Left lobe of liver (tissue), 2 donors: ENCODE data around the gene KLHL30. TPM values are rescaled to one million over a fixed set of nuclear protein-coding genes. Genes with fewer than 3 reads are reported as not detected.
A peak's percentile ranks its signal among the peaks of the same experiment; 100 is the strongest.

Experiments
- ATAC-seq: fragments of 200-7000 bp; cut with Tn5 transposase; one replicate; pipeline ENCODE4 v1.9.1; 2020; ENCODE audit warnings: mild to moderate bottlenecking, moderate library complexity
- DNase-seq: peaks from one replicate; pipeline ENCODE4 v3.0.0-alpha.2; 2020; ENCODE audit warnings: low spot score
- total RNA-seq: library from RNA; stranded (reverse); gene quantifications from one replicate; pipeline ENCODE4 v1.2.1, GENCODE V29; 2021
- donor health status: DM: no; HTN: no; CAD: no; lungs with moderate emphysema.
- donor health status: DM: no; HTN: yes; CAD: no.

The KLHL30 gene
- total RNA-seq, 1 donor from 2014 or later: 0.10 TPM

DNA sequence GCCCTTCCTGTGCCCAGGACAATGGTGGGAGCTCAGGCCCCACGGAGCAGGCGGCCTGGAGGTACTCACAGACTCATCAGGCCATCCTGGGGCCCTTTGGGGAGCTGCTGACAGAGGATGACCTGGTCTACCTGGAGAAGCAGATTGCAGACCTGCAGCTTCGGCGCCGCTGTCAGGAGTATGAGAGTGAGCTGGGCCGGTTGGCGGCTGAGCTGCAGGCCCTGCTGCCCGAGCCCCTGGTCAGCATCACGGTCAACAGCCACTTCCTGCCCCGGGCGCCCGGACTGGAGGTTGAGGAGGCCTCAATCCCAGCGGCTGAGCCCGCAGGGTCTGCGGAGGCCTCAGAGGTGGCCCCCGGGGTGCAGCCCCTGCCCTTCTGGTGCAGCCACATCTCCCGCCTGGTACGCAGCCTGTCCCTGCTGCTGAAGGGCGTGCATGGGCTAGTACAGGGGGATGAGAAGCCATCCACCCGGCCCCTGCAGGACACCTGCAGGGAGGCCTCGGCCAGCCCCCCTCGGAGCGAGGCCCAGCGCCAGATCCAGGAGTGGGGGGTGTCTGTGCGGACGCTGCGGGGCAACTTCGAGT is 8.3 kb upstream of the KLHL30 start:
- DNase-seq (no peak), ATAC-seq (no peak)

DNA sequence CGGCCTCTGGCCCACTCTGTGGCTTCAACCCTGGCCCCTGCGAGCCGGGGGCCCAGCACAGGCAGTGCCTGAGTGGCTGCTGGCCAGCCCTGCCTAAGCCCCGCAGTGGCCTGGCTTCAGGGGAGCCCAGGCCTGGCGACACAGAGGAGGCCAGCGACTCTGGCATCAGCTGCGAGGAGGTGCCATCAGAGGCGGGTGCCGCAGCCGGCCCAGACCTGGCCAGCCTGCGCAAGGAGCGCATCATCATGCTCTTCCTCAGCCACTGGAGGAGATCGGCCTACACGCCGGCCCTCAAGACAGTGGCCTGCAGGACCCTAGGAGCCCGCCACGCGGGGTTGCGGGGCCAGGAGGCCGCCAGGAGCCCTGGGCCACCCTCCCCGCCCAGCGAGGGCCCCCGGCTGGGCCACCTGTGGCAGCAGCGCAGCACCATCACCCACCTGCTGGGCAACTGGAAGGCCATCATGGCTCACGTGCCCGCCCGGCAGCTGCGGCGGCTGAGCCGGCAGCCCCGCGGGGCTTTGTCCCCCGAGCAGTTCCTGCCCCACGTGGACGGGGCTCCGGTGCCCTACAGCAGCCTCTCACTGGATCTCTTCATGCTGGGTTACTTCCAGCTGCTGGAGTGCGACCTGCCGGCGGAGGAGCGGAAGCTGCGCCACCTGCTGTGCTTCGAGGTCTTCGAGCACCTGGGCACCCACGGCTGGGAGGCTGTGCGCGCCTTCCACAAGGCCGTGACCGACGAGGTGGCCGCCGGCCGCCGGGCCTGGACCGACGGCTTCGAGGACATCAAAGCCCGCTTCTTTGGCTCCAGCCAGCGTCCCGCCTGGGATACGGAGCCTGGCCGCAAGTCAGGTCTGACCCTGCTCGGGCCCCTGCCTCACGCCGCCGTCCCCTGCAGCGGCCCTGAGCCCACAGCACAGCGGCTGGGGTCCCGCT is 7.5 kb upstream of the KLHL30 start:
- ATAC-seq (no peak), DNase-seq (no peak)

DNA sequence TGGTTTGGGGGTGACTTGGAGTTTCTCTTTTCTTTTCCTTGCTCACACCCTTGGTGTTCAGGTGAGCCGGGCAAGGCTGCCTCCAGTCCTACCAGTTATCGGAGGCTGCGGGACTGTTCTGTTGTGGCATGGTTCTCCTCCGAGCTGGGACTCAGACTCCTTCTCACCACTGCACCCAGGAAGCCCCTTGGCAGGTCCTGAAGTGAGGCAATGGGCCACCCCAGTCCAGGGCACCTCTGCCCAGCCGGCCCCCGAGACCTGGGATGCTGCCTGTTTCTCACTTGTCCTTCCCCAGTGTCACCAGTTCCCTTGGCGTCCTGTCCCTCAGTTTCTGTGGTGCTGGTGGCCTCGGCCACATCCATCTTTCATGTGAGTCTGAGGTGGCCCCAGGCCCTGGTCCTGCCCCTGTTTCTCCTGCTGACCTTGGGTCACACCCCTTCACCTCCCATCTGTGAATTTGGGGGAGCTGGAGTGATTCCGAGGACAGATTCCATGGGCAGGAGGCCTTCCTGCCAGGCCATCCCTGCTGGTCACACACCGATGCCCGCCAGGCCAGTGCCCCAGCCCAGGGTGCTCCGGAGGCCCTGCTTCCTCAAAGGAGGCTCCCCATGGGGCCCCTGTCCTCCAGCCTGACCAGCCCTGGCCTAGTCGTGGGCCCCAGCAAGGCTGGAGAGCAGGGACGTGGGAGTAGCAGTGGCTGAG is 6.6 kb upstream of the KLHL30 start:
- ATAC-seq (no peak), DNase-seq (no peak)

DNA sequence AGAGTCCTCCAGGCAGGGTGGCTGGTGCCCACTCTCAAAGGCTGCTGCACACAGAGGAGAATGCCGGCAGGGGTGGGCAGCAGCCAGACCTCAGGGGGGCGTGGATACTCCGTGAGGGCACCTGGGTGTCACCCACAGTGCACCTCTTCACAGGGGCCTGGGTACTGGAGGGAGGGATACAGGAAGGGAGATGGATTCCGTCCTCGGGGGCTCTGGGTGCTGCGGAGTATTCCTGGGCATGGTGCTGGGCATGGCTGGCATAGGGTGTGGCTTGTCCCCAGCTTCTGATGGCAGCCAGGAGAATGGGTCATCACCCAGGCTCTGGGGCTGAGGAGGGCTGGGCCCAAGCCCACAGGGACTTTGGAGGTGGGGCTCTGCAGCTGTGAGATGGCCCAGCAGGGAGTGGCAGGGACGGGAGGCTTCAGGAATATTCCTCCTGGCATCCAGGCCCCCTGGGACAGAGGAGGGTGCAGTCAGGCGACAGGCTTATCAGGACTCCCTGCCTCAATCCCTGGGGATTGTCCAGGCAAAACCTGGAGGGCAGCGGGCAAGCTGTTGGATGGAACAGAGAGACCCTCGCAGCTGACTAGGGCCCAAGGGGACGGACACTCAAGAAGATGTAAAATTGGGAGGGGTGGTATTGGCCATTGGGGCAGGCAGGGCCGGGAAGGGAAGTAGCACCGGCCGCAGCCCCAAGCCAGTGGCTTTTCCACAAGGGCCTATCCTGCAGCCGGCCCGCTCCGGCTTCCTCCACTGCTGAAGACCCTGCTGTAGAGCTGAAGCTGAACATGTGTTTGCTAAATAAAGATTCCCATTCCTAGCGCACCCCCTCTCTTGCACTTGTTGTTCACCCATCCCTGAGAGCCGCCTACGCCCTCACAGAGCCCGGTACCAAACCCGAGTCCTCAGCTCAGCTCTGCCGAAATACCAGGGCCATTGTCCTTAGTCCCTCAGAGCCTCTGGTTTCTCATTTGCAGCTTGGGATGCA is 5.7 kb upstream of the KLHL30 start:
- ATAC-seq: no peak
- DNase-seq: no peak

DNA sequence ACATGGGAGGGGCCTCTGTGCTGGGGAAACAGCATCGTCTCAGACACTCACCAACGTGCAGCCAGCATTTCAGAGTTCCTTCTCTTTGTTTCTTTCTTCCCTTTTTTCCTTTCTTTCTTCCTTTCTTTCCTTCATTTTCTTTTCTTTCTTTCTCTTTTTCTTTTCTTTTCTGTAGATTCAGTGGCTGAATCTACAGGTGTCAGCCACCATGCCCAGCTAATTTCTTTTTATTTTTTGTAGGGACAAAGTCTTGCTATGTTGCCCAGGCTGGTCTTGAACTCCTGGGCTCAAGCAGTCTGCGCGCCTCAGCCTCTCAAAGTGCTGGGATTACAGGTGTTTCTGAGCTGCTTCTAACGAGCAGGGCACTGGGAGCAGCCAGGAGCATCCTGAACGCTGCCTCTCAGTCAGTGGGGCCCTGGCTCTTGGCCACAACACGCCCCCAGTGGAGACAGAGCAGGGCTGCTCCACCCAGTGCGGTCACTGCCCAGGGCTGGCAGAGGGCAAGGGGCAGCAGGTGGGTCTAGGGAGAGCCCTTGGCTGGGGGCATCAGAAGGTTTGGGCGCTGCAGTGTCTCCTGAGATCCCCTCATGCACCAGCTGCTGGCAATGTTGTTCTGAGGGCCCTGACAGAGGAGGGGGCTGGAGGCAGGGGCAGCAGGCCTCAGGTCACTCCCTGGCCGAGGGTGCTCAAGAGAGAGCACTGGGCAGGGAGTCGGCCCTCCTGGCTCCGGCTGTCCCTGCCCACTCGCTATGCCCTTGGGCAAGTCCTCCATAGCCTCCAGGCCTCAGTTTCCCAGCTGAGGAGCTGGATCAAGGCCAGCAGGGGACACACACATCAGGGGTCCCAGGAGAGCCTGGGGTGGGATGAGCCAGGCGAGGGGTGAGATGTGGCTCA is 4.7 kb upstream of the KLHL30 start:
- no peak for ATAC-seq
- DNase-seq: no peak

DNA sequence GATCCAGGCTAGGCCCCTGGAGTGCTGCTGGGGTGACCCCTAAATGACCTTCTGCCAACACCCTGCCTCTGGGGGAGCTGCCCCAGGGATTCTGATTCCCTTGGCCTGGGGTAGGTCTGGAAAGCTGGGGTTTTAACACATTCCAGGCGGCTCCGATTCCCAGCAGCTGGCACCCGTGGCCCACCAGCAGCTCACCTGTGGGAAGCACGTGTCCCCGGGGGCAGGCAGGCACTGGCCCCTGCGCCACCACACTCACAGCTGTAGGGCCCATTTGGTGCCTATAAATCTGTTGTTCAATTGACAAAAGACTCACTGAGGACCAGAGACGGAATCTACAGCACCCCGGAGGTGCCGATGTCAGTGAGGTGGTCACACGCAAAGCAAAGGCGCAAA is 4.1 kb upstream of the KLHL30 start:
- ATAC-seq: no peak
- no peak for DNase-seq

DNA sequence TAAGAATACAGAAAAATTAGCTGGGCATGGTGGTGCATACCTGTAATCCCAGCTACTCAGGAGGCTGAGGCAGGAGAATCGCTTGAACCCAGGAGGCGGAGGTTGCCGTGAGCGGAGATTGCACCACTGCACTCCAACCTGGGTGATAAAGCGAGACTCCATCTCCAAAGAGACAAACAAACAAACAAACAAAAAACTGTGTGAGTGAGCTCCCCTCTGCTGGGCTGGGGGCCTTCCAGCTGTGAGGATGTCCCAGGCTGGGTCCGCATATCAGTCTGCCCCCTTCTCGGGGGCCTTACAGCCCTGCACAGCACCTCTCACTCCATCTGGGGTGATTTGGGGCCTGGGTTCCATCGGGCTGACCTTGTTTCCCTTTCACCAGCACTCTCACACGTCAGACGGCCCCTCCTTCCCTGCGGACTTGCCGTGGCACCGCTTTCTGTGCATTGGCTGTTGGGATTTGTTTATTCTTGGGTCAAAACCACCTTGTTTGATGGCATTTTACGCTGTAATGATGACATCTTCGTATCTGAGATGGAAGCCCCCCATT is 2.8 kb upstream of the KLHL30 start:
- ATAC-seq: no peak
- no peak for DNase-seq

DNA sequence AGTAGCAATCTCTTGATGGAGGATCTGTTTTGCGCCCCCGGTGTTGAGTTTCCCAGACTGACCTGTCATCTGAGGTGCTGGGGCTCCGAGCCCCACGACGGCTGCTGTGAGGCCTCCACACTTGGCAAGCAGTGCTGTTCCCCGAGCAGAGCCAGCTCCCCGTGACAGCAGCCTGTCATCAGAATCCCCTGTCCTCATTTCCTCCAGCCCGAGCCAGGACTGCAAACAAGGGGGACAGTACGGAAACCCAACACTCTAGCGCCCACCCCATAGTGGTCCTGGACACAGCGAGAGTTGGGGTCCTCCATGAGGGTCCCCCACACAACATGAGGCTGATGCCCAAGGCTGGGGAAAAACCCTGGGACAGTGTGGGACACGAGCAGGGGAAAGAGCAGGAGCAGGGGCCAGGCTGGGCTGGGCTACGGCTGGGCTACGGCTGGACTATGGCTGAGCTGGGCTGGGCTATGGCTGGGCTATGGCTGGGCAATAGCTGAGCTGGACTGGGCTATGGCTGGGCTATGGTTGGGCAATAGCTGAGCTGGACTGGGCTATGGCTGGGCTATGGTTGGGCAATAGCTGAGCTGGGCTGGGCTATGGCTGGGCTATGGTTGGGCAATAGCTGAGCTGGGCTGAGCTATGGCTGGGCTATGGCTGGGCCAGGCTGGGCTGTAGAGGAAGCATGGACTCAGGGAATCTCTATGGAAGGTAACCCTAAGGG is 1.5 kb upstream of the KLHL30 start:
- DNase-seq (peak; percentile 85), ATAC-seq (peak; percentile 86)

DNA sequence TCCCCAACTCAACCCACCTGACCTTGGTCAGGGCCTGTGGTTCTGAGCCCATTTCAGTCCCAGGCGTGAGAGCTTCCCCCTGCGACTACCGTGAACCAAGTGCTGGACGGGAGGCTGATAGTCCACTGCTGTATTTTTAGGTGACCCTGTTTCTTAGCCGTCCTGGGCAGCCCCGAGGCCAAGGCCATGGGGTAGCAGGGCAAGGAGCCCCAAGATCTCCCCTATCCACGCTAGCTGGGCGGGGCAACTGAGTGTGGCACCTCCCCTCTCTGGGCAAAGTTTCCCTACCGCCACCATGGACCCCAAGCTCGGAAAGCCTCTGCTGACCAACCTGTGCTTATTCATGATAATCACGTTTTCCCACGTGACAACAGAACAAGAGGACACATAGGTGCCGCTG is 583 bp upstream of the KLHL30 start:
- DNase-seq: no peak
- no peak for ATAC-seq

DNA sequence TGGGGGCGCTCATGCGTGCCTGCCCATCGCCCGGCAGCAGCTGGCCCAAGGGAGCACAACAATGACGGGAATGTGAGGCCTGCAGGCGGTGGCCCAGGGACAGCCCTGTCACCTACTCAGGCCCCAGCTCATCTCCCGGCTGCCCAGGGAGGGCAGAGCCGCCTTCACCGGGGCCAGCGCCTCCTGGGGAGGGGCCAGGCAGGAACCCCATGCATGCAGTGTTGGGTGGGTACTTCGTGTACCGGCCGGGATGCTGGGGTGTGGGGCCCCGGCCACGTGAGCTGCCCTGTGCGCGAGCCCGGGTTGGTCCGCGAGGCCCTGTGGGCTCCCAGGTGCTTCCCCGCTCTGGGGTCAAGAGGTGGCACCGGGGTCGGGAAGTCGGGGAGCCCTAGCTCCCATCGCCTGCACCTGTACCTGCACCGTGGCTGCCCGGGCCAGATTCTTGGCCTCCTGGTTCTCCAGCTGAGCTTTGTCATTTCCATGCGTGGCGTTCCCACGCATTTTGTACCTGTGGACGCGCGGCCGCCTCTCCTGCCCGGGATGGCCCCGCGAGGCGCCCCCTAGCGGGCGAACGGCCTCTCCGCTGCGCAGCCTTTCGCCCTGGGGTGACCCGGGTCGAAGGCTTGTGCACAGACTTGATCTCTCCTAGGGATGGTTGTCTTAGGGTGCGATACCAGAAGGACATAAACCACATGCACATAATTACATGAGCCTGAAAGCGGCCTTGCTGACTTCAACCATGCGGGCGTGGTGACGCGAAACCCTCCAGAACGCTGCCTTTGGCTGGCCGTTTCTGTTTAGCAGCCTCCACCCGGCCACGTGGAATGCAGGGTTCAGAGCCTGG is 950 bp downstream of the KLHL30 start:
- no peak for ATAC-seq

DNA sequence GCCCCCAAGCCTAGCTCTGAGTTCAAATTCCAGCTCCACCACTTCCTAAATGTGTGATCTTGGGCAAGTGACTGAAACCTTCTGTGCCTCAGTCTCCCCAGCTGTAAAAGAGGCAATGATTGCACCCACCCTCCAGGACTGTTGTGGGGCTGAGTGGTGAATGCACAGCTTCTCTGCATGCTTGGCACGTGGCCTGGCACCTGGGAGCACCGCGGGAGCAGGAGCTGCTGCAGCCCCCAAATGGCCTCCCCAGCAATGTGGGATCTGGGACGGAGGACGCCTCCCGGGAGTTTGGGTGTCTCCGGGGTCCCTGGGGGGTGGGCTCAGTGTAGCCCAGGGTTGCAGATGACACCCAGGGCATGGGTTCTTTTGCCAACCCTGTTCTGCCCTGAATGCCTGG is 1.6 kb downstream of the KLHL30 start:
- ATAC-seq: no peak
- no peak for DNase-seq

More for the DNA sequence above, 950 bp downstream of the KLHL30 start:
- no peak for DNase-seq

DNA sequence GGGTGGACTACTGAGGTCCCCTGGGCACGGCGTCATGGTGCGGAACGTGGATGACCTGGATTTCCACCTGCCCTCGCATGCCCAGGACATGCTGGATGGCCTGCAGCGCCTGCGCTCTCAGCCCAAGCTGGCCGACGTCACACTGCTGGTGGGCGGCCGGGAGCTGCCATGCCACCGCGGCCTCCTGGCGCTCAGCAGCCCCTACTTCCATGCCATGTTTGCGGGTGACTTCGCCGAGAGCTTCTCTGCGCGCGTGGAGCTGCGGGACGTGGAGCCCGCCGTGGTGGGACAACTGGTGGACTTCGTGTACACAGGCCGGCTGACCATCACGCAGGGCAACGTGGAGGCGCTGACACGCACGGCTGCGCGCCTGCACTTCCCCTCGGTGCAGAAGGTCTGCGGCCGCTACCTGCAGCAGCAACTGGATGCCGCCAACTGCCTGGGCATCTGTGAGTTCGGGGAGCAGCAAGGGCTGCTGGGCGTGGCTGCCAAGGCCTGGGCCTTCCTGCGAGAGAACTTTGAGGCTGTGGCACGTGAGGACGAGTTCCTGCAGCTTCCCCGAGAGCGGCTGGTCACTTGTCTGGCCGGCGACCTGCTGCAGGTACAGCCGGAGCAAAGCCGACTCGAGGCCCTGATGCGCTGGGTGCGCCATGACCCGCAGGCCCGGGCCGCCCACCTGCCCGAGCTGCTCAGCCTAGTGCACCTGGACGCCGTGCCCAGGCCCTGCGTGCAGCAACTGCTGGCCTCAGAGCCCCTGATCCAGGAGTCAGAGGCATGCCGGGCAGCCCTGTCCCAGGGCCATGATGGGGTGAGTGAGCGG is 2.5 kb downstream of the KLHL30 start:
- ATAC-seq (no peak), DNase-seq (no peak)

DNA sequence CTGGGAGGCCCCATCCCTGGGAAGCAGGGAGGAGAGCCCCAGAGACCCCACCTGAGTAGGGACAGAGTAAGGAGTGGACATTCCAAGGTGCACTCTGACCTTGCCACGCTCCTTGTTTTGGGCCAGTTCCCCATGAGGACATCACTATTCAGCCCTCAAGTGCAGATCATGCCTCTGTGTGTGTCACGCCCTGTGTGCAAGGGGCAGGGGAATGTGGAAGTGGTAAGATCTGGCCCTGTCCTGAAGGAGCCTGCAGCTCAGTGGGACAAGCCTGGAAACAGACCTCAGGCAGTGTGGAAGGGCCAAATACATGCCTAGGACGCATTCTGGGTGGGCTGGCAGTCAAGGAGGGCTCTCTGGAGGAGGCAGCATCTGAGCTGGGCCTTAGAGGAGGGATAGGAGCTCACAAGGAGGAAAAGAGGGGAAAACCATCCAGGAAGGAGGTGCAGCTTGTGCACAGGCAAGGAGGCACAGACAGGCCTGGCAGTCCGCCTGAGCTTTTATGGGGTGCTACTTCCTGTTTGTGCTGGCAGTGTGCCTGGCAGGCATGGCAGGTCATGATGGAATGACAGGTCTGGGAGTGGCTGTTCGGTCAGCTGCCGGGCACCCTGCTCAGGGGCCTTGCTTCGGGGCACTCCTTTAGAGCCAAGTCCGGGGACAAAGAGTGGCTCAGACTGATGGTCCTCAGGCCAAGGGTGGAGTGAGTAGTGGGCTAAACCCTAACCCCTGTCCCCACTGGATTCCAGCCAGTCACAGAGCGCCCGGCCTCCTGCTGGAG is 3.3 kb downstream of the KLHL30 start:
- ATAC-seq: no peak
- DNase-seq: no peak

DNA sequence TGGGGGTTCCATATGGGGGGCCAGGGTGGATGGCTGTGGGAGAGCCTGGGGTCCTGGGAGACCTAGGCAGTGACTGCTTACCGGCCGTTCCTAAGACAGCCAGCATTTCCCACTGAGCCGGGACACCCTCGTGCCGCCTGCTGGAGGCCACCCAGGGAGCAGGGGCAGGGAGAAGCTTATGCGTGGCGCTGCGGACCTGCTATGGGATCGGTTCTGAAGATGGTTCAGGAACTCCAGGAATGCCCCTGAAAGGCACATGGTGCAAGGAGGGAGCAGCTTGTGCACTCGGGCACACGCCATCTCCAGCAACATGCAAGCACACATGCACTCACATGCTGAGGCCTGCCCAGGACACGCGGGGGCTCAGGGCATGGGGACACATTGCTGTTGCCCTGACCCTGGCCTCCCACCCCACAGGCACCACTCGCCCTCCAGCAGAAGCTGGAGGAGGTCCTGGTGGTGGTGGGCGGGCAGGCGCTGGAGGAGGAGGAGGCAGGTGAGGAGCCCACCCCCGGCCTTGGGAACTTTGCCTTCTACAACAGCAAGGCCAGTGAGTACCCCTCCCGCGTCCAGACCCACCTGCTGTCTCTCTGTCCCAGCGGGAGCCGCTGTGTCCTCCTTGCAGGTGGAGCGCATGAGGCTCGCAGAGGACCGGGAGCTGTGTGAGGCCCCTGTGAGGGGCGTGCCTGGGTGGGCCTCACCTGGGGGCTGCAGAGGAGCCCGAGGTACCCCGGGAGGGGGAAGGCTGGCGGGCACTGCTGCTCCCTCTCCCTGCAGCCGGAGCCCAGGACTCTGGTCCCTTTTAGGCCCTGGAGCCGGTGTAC is 4.1 kb downstream of the KLHL30 start:
- ATAC-seq: no peak
- DNase-seq: no peak

DNA sequence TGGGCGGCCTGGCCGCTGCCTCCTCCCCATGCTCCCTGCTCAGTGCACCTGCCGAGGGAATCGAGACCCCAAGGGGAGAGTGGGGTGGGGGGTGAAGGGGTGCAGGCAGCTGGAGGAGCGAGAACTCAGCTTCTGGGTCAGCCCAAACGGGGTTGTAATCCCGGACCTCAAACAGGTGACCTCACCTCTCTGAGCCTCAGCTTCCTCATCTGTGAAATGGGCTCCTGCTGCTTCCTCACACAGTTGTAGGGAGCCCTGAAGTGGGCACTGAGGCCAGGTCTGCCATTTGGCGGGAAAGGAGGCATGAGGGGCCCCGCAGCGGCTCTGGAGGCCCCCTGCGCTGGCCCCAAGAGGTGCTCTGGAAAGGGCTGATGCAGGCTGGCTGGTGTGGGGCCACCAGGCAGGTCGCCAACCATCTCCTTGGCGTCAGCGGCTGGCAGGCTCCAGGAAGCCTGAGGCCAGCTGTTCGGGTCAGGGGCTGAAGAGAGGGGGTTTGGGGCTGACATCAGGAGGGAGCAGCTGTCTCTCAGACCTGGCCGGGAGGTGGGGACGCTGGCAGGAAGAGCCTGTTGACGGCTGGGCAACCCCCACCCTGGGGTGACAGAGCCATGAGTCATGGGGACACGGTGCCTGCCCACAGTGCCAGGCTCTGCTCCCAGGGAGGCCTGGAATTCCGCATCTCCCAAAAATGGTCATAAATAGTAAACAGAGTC is 4.9 kb downstream of the KLHL30 start:
- ATAC-seq: no peak
- no peak for DNase-seq
